Uterus (tissue), 2 donors: ENCODE data around the gene PTX3.

Experiments used
- CTCF ChIP-seq, 4 experiments: fragments of 200-600 bp in 2 of 4; fragments of 450-650 bp in 2 of 4; sonication (generic) in 2 of 4; IDR thresholded peaks; one replicate each; pipeline ENCODE4 v1.5.1; 2016 to 2019; ENCODE audit warnings: antibody characterized with exemption in 4 of 4, mild to moderate bottlenecking in 2 of 4, moderate library complexity in 1 of 4
- POLR2A ChIP-seq, 2 donors: fragments of 450-650 bp; IDR thresholded peaks; one replicate each; pipeline ENCODE4 v1.6.1; 2016; ENCODE audit warnings: antibody characterized with exemption in 2 of 2, mild to moderate bottlenecking in 1 of 2, moderate library complexity in 1 of 2

DNA sequence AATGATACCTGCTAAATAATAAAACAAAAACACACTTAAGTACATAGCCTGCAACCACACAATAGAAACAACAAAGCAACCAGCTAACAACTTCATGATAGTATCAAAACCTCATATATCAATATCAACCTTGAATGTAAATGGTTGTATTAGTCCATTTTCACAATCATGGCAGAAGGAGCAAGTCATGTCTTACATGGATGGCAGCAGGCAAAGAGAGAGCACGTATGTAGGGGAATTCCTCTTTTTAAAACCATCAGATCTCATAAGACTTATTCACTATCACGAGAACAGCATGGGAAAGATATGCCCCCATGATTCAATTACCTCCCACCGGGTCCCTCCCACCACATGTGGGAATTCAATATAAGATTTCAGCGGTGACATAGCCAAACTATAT is 44.5 kb upstream of the PTX3 start:
- TF ChIP-seq CTCF (IDR thresholded peaks at IDR 0.05) = no peak
- TF ChIP-seq POLR2A (IDR thresholded peaks at IDR 0.05) = no peak
